ENCODE measurements around the gene TPM1. TPM values are rescaled to one million over a fixed set of nuclear protein-coding genes. Genes with fewer than 3 reads are reported as not detected.

TPM1 gene
- total RNA-seq, 1 experiment from 2014 or later = 1,245 TPM

DNA sequence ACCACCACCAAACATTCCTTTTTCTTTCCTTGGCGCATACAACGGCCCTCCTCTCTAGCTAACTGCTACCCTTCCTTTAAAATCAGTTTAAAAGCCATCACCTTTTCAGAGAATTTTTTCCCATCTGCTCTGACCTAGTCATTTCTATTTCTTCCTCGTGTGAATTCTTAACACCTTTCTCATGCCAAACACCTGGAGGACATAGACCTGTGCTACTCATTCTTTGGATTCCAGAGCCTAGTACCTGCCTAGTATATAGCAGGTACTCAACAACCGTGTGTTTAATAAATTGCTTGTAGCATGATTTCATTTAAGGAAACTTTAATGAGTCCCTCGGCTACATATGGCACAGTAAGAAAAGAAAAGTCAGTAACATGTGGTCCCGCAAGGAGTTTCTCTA is 2.0 kb upstream of the TPM1 start:
- DNase-seq (ENCODE audit: low read depth in 1 of 2, low spot score in 2 of 2) = no peak
- Histone ChIP-seq H3K4me3 (no peak overlapping the region), H3K27ac (no peak overlapping the region), H3K9me3 (replicated peaks) (no peaks in the 10 kb centered on the region), H3K36me3 (peaks cover 29% of the 10 kb centered on the region), H3K27me3 (replicated peaks) (no peaks in the 10 kb centered on the region), H3K4me1 (replicated peaks) (peaks cover 24% of the 10 kb centered on the region)

DNA sequence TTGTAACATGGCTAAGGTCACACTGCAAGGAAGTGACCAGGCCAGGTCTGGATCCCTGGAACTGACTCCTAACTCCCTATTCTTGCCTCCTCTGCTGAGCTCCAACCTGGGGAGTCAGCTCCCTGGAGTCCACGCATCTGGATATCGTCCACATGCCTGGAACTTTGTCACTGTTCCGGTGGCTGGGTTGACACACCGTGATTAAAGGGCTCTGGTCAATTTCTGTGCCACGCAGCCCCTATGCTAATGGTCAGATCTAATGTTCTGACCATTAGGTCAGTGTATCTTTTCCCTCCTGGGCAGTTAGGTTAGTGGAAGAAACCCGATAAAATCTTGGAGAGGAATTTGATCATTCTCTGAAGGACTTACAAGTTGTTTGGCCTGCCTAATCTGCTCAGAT is 1.6 kb upstream of the TPM1 start:
- Histone ChIP-seq H3K4me3 (no peak overlapping the region), H3K9me3 (replicated peaks) (no peaks in the 10 kb centered on the region), H3K36me3 (peaks cover 34% of the 10 kb centered on the region), H3K4me1 (replicated peaks) (peaks cover 27% of the 10 kb centered on the region), H3K27ac (no peak overlapping the region), H3K27me3 (replicated peaks) (no peaks in the 10 kb centered on the region)
- DNase-seq (ENCODE audit: low read depth in 1 of 2, low spot score in 2 of 2) = no peak

DNA sequence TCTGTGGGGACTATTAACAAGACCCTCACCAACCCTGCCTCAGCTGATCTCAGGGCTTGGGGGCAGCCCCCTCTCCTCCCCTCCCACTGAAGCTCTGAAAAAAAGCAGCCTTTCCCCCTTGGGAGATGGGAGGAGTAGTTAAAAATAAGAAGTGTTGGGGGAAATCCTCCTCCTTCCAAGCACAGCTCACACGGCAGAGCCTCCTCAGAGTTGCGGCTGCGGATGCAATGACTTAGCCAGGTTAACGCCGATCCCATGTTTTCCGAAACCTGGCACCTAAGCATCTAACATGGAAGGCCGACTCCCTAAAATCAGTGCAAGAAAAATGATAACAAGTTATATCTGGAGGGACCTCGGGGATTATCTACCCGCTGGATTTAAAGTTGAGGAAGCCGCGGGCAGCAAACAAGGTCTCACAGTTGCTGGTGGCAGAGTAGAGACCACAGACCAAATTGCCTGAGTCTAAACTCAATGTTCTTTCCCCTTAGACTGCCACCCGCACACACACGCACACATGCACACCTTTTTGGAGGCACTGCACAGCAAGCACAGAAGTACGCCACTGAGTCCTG is 1.1 kb upstream of the TPM1 start:
- no peaks in the 10 kb centered on the region for H3K9me3 ChIP-seq (replicated peaks)
- H3K4me1 ChIP-seq (replicated peaks) = peaks cover 32% of the 10 kb centered on the region
- H3K4me3 ChIP-seq = peak overlapping the region; percentile 75
- H3K36me3 ChIP-seq = peaks cover 39% of the 10 kb centered on the region
- DNase-seq (ENCODE audit: low read depth in 1 of 2, low spot score in 2 of 2) = peak in 1 of 2 experiments; percentile 7
- no peaks in the 10 kb centered on the region for H3K27me3 ChIP-seq (replicated peaks)
- no peak overlapping the region; the same call in 1 of the 2 replicates for H3K27ac ChIP-seq

DNA sequence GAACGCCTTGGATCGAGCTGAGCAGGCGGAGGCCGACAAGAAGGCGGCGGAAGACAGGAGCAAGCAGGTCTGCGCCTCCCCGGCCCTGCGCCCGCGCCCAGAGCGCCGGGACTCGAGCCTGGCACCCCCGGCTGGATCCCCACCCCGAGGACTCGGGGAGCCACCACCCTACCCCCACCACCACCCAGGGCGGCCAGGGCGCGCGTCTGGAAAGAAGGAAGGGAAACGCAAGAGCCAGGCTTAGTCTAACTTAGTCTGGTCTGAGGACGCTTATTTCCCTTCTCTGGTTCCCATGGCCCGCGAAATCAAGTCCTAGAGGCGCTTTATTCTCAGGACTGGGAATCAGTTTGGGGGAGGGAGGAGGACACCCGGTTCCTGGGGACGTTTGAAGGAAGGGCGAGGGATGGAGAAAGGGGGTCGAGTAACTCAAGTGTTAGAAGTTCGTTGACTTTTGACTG is 359 bp downstream of the TPM1 start:
- Histone ChIP-seq H3K4me3 (peak overlapping the region; percentile 75), H3K4me1 (replicated peaks) (peaks cover 46% of the 10 kb centered on the region), H3K27ac (peak overlapping the region; percentile 91), H3K27me3 (replicated peaks) (no peaks in the 10 kb centered on the region), H3K9me3 (replicated peaks) (no peaks in the 10 kb centered on the region), H3K36me3 (peaks cover 53% of the 10 kb centered on the region)
- DNase-seq (ENCODE audit: low read depth in 1 of 2, low spot score in 2 of 2) = no peak

DNA sequence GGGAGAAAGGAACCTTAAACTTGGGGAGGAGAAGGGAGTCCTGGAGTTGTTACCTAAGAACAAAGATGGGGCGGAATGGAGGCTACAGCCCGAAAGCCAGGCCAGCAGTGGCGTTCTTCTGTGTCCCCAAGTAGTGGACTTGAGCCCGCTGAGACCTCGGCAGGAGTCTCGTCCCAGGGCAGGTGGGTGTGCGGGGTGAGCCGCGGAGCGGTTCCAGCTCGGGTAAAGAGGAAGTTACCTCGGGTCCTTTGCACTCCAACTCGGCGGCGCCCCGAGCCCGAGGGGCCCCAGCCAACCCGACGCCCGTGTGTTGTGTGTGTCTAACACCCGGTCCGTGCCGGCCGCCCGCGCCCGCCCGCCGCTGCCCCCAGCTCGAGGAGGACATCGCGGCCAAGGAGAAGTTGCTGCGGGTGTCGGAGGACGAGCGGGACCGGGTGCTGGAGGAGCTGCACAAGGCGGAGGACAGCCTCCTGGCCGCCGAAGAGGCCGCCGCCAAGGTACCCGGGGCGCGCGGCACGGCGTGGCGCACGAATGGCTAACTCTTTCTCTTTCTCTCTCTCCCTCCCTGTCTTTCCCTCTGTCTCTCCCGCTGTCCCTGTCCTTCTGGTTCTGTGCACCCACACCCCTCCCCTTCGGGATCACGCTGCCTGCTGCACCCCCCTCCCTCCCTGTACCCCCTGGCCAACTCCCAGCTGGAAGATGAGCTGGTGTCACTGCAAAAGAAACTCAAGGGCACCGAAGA is 959 bp downstream of the TPM1 start:
- Histone ChIP-seq H3K4me3 (peak overlapping the region; percentile 75), H3K27ac (peak overlapping the region; percentile 91), H3K36me3 (peaks cover 59% of the 10 kb centered on the region), H3K4me1 (replicated peaks) (peaks cover 48% of the 10 kb centered on the region), H3K9me3 (replicated peaks) (no peaks in the 10 kb centered on the region), H3K27me3 (replicated peaks) (no peaks in the 10 kb centered on the region)
- DNase-seq (ENCODE audit: low read depth in 1 of 2, low spot score in 2 of 2) = peak in 1 of 2 experiments; percentile 48

DNA sequence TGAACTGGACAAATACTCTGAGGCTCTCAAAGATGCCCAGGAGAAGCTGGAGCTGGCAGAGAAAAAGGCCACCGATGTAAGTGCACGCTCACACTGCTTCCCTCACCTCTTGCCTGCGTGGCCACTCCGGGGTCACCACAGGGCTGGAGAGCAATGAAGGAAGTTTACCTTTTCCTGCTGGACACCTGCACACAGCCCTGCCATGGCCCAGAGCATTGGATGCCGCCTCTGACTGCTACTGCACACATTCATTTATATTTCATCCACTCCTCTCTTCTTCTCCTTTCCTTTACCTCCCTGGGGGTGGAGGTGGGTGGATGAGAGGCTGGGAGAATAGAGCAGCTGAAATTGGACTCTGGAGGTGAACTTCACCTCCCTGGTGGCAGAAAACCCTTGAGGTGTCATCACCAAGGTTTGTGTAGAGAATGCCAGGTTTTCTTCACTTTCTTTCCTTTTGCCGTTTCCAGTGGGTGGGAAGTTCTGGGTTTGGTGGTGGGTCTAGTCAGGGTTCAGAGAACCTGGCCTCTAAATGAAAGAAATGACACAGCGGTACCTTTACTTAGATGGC is 1.6 kb downstream of the TPM1 start:
- H3K9me3 ChIP-seq (replicated peaks) = no peaks in the 10 kb centered on the region
- H3K27me3 ChIP-seq (replicated peaks) = no peaks in the 10 kb centered on the region
- peaks cover 48% of the 10 kb centered on the region for H3K4me1 ChIP-seq (replicated peaks)
- H3K36me3 ChIP-seq = peaks cover 66% of the 10 kb centered on the region
- peak overlapping the region; percentile 75 for H3K4me3 ChIP-seq
- H3K27ac ChIP-seq = peak overlapping the region; percentile 91
- DNase-seq (ENCODE audit: low read depth in 1 of 2, low spot score in 2 of 2) = peak in 1 of 2 experiments; percentile 35

DNA sequence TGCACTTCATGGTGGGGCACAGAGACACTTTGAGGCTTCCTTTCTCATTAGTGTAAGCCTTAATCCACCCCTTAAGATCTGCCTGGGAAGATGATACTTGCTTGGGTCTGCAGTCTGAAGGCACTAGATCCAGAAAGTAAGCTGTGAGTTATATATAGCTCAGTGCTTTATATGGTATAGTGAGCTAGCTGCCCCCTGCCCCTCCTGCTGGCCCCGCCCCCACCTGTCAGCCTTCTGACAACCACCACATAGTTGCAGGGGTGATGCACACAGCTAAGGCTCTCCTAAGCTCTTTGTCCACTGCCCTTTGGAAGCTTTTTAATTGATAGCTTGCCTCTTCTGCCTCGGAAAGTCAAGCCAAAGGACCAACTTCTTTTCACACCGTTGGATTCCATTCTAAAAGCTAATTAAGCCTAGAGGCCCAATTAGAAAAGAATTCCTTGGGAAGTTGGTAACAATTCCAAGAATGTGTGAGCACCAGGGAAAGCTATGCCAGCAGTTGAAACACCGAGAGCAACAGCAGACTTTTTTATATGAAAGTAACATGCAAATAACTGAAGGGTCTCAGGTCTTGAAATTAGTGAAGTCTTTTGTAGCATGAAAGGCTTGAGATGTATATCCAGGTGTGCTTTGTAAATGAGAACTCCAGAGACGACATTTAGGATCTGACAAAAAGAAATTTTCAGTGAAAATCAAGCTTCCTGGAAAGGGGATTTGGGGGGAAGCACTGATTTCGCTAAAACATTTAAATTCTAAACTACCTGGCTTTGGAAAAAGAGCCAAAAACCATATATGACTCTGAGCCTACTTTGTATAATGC is 2.3 kb downstream of the TPM1 start:
- Histone ChIP-seq H3K9me3 (replicated peaks) (no peaks in the 10 kb centered on the region), H3K27me3 (replicated peaks) (no peaks in the 10 kb centered on the region), H3K36me3 (peaks cover 73% of the 10 kb centered on the region), H3K4me3 (peak overlapping the region; percentile 75), H3K27ac (peak overlapping the region; percentile 91), H3K4me1 (replicated peaks) (peaks cover 51% of the 10 kb centered on the region)
- peak; percentile 74 to 77 for DNase-seq (ENCODE audit: low read depth in 1 of 2, low spot score in 2 of 2)

DNA sequence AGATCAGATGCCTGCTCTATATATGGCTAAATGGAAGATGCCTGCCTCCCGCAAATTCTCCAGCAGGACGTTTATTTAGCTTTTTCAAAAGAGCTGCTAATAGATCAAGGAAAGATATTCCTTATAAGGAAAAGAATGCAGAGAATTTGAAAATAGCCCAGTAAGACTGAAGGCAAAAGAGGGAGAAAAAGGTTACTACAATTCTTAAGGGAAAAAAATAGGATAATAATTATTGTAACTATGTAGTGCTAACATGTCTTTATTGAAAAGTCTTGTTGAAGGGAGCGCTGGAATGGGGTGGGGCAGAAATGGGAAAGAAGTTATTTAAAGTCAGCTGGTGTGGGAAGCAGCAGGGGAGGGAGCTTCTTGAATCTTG is 2.9 kb downstream of the TPM1 start:
- no peaks in the 10 kb centered on the region for H3K27me3 ChIP-seq (replicated peaks)
- H3K36me3 ChIP-seq = peaks cover 79% of the 10 kb centered on the region
- DNase-seq (ENCODE audit: low read depth in 1 of 2, low spot score in 2 of 2) = peak in 1 of 2 experiments; percentile 75
- peak overlapping the region; percentile 75 for H3K4me3 ChIP-seq
- peak overlapping the region; percentile 91 for H3K27ac ChIP-seq
- no peaks in the 10 kb centered on the region for H3K9me3 ChIP-seq (replicated peaks)
- peaks cover 57% of the 10 kb centered on the region for H3K4me1 ChIP-seq (replicated peaks)

DNA sequence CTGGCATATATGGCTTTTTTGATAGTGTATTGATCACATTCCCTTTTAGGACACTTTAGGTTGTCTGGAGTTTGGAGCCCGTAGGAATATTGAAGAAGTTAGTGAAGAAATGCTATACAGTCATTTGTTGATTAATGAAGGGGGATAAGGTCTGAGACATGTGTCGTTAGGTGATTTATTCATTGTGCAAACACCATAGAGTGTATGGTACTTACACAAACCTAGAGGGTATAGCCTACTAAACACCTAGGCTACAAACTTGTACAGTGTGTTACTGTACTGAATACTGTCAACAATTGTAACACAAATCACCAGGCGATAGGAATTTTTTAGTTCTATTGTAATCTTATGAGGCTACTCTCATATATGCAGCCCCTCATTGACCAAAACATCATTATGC is 3.3 kb downstream of the TPM1 start:
- peaks cover 62% of the 10 kb centered on the region for H3K4me1 ChIP-seq (replicated peaks)
- no peaks in the 10 kb centered on the region for H3K9me3 ChIP-seq (replicated peaks)
- peaks cover 83% of the 10 kb centered on the region for H3K36me3 ChIP-seq

DNA sequence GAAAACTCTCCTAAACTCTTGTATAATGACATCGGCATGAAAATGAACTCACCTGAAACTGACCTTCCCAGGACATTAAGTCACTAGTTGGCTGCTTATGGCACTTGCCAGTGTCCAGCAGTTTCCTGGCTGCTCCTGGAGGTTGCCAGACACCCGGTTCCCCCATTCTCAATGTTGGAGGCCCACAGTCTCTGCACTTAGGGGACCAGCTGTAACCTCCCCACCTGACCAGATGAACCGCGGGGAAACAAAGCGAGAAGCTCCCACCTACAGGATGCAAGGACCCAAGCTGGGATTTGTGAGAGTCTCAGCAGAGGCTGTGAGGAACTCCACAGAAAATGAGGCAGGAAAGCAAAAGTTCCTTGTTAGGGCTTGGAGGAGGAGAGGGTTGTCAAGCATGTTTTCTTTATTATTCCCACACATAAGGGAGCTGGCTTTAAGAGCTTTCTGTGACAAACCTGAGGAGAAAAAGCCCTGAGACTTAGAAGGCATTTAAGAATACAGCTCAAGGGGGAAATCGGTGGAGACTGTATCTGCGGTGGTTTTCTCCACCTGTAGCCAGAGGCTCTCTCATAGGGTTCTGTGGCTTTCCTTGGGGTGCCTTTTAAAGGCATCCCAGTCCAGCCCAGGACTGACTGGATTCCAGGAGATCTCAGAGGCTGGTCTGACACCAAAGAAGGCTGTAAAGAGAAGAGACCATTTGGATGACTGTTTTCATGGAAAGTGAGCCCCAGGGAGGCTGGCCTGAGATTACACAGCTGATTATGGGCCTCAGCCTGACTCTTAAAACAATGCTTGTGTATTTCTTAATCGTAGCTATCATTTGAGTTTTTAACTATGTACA is 4.6 kb downstream of the TPM1 start:
- Histone ChIP-seq H3K27ac (peak overlapping the region; percentile 91), H3K4me3 (peak overlapping the region; percentile 75), H3K27me3 (replicated peaks) (no peaks in the 10 kb centered on the region), H3K36me3 (peaks cover 96% of the 10 kb centered on the region), H3K4me1 (replicated peaks) (peaks cover 65% of the 10 kb centered on the region), H3K9me3 (replicated peaks) (no peaks in the 10 kb centered on the region)
- peak in 1 of 2 experiments; percentile 58 for DNase-seq (ENCODE audit: low read depth in 1 of 2, low spot score in 2 of 2)

More for the DNA sequence above, 3.3 kb downstream of the TPM1 start:
- Histone ChIP-seq H3K4me3 (peak overlapping the region; percentile 75), H3K27ac (peak overlapping the region; percentile 91), H3K27me3 (replicated peaks) (no peaks in the 10 kb centered on the region)
- no peak for DNase-seq (ENCODE audit: low read depth in 1 of 2, low spot score in 2 of 2)

DNA sequence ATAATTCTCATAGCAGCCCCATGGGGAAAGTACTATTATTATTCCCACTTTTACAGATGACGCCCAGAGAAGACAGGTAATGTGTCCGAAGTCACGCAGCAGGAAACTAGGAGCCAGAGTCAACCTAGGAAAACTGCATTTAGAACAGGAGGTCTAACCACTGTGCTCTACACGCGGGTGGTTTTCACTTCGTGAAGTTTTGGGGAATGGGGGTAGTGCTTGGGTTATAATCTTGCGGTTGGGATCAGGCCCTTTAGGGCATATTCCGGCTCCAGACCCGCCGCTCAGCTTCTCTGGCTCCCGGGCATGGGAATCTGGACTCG is 5.2 kb downstream of the TPM1 start:
- no peaks in the 10 kb centered on the region for H3K9me3 ChIP-seq (replicated peaks)
- H3K27ac ChIP-seq = peak overlapping the region; percentile 78
- peak overlapping the region; percentile 75 for H3K4me3 ChIP-seq
- H3K4me1 ChIP-seq (replicated peaks) = peaks cover 71% of the 10 kb centered on the region
- DNase-seq (ENCODE audit: low read depth in 1 of 2, low spot score in 2 of 2) = no peak
- H3K36me3 ChIP-seq = peaks cover 100% of the 10 kb centered on the region
- H3K27me3 ChIP-seq (replicated peaks) = no peaks in the 10 kb centered on the region

DNA sequence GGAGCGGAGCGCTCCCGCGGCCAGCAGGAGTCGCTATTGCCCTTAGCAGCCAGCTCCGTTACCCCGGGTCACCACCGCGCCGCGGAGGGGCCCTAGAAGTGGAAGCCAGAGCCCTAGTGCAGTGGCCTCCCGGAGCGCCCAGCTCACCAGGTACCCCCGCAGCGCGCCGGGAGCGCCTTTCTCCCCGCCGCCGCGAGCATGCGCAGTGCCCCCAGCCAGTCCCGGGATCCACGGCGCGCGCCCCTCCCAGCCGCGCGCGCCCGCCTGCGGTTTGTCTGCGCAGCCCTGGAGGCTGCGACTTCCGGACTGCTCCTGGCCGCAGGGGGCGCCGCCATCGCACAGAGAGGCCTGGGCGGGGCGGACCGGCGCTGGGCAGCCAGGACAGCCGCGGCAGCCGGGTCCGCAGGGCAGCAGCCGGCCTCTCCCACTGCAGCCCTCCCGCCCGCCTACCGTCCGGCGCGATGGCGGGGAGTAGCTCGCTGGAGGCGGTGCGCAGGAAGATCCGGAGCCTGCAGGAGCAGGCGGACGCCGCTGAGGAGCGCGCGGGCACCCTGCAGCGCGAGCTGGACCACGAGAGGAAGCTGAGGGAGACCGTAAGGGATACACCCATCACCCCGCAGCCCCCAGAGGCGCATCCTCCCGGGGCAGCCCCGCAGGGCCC is 5.7 kb downstream of the TPM1 start:
- Histone ChIP-seq H3K4me1 (replicated peaks) (peaks cover 76% of the 10 kb centered on the region), H3K27ac (peak overlapping the region; percentile 78), H3K27me3 (replicated peaks) (no peaks in the 10 kb centered on the region), H3K9me3 (replicated peaks) (no peaks in the 10 kb centered on the region), H3K36me3 (peaks cover 100% of the 10 kb centered on the region), H3K4me3 (peak overlapping the region; percentile 75)
- DNase-seq (ENCODE audit: low read depth in 1 of 2, low spot score in 2 of 2) = peak; percentile 98
